Measurements from ENCODE around the gene NUP214. TPM values are rescaled to one million over a fixed set of nuclear protein-coding genes. Genes with fewer than 3 reads are reported as not detected.

NUP214 gene
- total RNA-seq, 1 experiment from 2014 or later: 52.3 TPM

DNA sequence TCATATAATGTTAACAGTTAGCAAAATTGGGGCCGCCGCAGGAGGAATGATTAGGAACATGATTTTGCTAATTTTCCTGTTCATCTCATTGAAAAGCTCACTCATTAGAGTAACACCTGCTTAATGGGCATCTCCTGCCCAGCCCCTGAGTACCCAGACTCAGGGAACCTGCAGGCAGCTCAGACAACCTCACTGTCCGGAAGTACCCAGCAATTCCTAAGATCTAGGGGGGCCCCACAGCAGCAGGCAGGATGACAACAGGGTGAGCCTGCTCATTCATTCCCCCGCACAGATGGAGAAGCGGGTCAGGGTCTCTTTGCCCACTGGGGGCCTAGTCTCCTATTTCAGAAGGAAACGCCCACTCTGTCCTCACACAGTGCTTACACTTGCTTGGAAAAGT, 138.3 kb downstream of the NUP214 start:
- no peak overlapping the region for H3K27ac Mint-ChIP-seq (ENCODE audit: unreplicated experiment)
- Histone ChIP-seq H3K9me3 (no peaks in the 10 kb centered on the region), H3K4me1 (no peaks in the 10 kb centered on the region), H3K27me3 (replicated peaks; ENCODE audit: control insufficient read depth, insufficient read depth, low read length) (no peaks in the 10 kb centered on the region), H3K36me3 (ENCODE audit: control insufficient read depth, insufficient read depth, low read length) (no peaks in the 10 kb centered on the region), H3K4me3 (ENCODE audit: low read depth, low read length) (no peak overlapping the region)
- H3K9me3 Mint-ChIP-seq (ENCODE audit: unreplicated experiment): no peaks in the 10 kb centered on the region
- POLR2A ChIA-PET: interaction anchor here (0.7 kb wide), 1 partner anchor 99 kb away, joined by 5 read pairs; no protein-coding TSS in a partner anchor
- H3K4me1 Mint-ChIP-seq (ENCODE audit: low read depth, unreplicated experiment): no peaks in the 10 kb centered on the region
- H3K27me3 Mint-ChIP-seq (ENCODE audit: insufficient read depth, unreplicated experiment): no peaks in the 10 kb centered on the region
- H3K4me3 Mint-ChIP-seq (ENCODE audit: unreplicated experiment): no peak overlapping the region
- CTCF ChIA-PET: no interaction called here
- intact Hi-C loops (cut with micrococcal nuclease; ENCODE audit: unreplicated experiment): no loop called here
- no peak for DNase-seq
- TF ChIP-seq, protein P1, sequence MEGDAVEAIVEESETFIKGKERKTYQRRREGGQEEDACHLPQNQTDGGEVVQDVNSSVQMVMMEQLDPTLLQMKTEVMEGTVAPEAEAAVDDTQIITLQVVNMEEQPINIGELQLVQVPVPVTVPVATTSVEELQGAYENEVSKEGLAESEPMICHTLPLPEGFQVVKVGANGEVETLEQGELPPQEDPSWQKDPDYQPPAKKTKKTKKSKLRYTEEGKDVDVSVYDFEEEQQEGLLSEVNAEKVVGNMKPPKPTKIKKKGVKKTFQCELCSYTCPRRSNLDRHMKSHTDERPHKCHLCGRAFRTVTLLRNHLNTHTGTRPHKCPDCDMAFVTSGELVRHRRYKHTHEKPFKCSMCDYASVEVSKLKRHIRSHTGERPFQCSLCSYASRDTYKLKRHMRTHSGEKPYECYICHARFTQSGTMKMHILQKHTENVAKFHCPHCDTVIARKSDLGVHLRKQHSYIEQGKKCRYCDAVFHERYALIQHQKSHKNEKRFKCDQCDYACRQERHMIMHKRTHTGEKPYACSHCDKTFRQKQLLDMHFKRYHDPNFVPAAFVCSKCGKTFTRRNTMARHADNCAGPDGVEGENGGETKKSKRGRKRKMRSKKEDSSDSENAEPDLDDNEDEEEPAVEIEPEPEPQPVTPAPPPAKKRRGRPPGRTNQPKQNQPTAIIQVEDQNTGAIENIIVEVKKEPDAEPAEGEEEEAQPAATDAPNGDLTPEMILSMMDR (IDR thresholded peaks at IDR 0.05; ENCODE audit: insufficient read depth in 1 of 2, low read depth in 1 of 2, low read length in 1 of 2, severe bottlenecking in 1 of 2, unreplicated experiment in 1 of 2): no peak
- peaks cover 4% of the 10 kb centered on the region for H3K36me3 Mint-ChIP-seq (ENCODE audit: insufficient read depth, unreplicated experiment)
- no TSS peak for BruUV-seq (replicated peaks)

DNA sequence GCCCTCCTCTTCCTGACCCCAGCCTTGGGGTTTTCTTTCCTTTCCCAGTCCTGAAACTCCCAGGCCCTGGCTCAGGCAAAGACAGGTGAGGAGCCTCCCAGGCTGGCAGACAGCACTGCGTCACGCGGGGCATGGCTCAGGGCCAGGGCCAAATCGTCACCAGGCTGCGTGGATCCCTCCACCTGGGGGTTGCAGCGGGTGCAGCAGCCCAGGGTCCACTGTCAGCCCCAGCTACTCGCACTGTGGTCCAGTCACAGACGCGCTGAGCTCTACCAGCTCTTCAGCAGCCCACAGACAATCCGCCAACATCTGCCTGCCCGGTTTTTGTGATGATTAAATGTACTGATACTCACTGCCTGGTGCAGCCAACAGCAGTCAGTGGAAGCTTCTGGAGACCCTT, 138.8 kb downstream of the NUP214 start:
- no peaks in the 10 kb centered on the region for H3K27me3 Mint-ChIP-seq (ENCODE audit: insufficient read depth, unreplicated experiment)

GRCh38 chr9:131266266-131267229, 141.2 kb downstream of the NUP214 start:
- H3K36me3 ChIP-seq (ENCODE audit: control insufficient read depth, insufficient read depth, low read length): no peaks in the 10 kb centered on the region
- no peak overlapping the region for H3K4me3 ChIP-seq (ENCODE audit: low read depth, low read length)
- TF ChIP-seq, protein P1 (IDR thresholded peaks at IDR 0.05; ENCODE audit: insufficient read depth in 1 of 2, low read depth in 1 of 2, low read length in 1 of 2, severe bottlenecking in 1 of 2, unreplicated experiment in 1 of 2): no peak
- DNase-seq: no peak
- no TSS peak for BruUV-seq (replicated peaks)
- H3K9me3 ChIP-seq: no peaks in the 10 kb centered on the region
- H3K4me1 ChIP-seq: no peaks in the 10 kb centered on the region
- peaks cover 4% of the 10 kb centered on the region for H3K36me3 Mint-ChIP-seq (ENCODE audit: insufficient read depth, unreplicated experiment)
- no peaks in the 10 kb centered on the region for H3K9me3 Mint-ChIP-seq (ENCODE audit: unreplicated experiment)
- intact Hi-C loops (cut with micrococcal nuclease; ENCODE audit: unreplicated experiment): no loop called here
- ChIA-PET POLR2A (no interaction called here), CTCF (no interaction called here)
- H3K4me3 Mint-ChIP-seq (ENCODE audit: unreplicated experiment): no peak overlapping the region
- no peaks in the 10 kb centered on the region for H3K27me3 ChIP-seq (replicated peaks; ENCODE audit: control insufficient read depth, insufficient read depth, low read length)
- H3K27me3 Mint-ChIP-seq (ENCODE audit: insufficient read depth, unreplicated experiment): no peaks in the 10 kb centered on the region
- no peak overlapping the region for H3K27ac Mint-ChIP-seq (ENCODE audit: unreplicated experiment)
- H3K4me1 Mint-ChIP-seq (ENCODE audit: low read depth, unreplicated experiment): no peaks in the 10 kb centered on the region

More for the DNA sequence above, 138.8 kb downstream of the NUP214 start:
- H3K4me1 Mint-ChIP-seq (ENCODE audit: low read depth, unreplicated experiment): no peaks in the 10 kb centered on the region
- TF ChIP-seq, protein P1 (IDR thresholded peaks at IDR 0.05; ENCODE audit: insufficient read depth in 1 of 2, low read depth in 1 of 2, low read length in 1 of 2, severe bottlenecking in 1 of 2, unreplicated experiment in 1 of 2): no peak
- Histone ChIP-seq H3K9me3 (no peaks in the 10 kb centered on the region), H3K36me3 (ENCODE audit: control insufficient read depth, insufficient read depth, low read length) (no peaks in the 10 kb centered on the region), H3K27me3 (replicated peaks; ENCODE audit: control insufficient read depth, insufficient read depth, low read length) (no peaks in the 10 kb centered on the region), H3K4me3 (ENCODE audit: low read depth, low read length) (no peak overlapping the region), H3K4me1 (no peaks in the 10 kb centered on the region)
- no peaks in the 10 kb centered on the region for H3K9me3 Mint-ChIP-seq (ENCODE audit: unreplicated experiment)
- no peak for DNase-seq
- BruUV-seq (replicated peaks): no TSS peak
- H3K4me3 Mint-ChIP-seq (ENCODE audit: unreplicated experiment): no peak overlapping the region
- intact Hi-C loops (cut with micrococcal nuclease; ENCODE audit: unreplicated experiment): no loop called here
- no peak overlapping the region for H3K27ac Mint-ChIP-seq (ENCODE audit: unreplicated experiment)
- POLR2A ChIA-PET: interaction anchor here (0.7 kb wide), 1 partner anchor 99 kb away, joined by 5 read pairs; no protein-coding TSS in a partner anchor
- CTCF ChIA-PET: no interaction called here
- H3K36me3 Mint-ChIP-seq (ENCODE audit: insufficient read depth, unreplicated experiment): peaks cover 4% of the 10 kb centered on the region
